ENCODE results near the gene BANP.
A peak's percentile ranks its signal among the peaks of the same experiment; 100 is the strongest.
"Not testable (repeated sequence)": the region's sequence is repeated elsewhere in the genome, so short reads cannot be mapped to it uniquely, and the experiment has no call there.

The BANP gene

DNA sequence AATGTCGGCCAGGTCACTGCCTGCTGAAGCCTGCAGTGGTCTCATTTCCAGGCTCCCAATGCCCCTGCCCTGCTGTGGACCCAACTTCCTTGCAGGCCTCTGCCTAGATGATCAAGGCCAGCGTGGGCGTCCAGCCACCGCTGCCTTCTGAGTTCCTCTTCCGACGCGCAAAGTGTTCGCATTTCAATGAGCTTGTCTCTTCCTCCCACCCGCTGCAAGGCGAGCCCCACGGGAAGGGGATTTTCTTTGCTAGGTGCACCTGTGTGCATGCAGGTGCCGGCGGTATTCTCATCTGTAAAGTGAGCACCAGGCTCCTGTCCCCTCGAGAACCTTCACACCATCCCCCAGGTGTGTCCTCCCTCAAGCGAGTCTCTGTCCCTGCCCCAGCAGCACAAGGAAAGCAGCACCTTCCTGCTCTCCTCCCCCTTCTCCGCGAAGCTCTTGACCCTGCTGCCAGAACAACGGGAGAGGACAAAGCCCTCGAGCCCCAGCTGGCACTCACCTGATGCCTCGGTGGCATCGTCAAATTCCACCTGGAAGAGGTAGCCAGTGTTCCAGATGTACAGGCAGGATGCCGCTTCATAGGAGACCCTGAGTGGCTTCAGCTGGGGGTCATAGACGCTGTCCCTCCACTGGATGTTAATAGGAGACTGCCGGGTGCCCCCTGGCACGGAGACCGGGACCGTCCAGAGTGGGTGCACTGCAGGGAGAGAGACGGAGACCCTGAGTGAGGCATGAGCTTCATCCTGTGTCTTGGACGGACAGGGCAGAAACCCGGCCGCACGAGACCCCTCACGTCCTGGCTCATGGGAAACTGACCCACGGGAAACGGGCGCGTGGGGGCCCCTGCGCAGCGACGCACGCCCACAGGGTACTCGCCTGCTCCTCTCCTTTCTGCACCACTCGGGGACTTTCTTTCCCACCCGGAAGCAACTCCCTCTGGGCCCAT, 24.7 kb upstream of the BANP start:
- peak; percentile 94 for DNase-seq

DNA sequence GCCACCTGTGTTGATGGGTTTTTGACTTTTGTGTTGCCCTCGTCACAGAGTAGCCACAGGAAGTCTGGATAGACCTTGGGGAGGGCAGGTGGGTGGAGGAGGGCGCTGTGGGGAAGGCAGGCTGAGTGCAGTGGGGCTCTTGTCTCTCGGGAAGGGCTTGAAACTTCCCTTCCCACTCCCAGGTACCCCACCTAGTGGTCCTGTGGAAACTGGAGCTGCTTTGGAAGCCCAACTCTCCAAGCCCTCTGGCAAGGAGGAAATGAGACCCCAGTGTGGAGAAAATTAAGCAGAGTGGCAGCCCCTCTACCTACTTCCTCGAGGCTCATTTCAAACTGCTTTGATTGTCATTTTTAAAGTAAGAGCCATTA, 24.1 kb upstream of the BANP start:
- peak; percentile 78 for DNase-seq

DNA sequence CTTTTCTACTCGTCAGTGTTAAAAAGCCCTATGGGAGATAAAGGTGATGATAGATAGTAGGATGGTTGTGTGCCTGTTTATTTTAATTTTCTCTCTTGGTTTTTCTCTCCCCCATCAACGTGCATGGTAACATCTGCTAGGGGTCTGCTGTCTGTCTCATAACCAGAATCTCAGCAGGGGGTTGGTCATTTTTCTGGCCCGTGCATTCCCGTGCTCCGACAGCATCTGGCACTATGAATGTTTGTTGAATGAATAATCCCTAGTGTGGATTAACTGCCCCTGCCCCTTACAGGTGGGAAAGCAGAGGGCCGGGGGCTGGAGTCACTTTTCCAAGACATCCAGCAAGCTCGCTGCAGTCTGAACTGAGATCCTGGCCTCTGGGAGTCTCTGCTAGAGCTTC, 21.2 kb upstream of the BANP start:
- no peak for DNase-seq

DNA sequence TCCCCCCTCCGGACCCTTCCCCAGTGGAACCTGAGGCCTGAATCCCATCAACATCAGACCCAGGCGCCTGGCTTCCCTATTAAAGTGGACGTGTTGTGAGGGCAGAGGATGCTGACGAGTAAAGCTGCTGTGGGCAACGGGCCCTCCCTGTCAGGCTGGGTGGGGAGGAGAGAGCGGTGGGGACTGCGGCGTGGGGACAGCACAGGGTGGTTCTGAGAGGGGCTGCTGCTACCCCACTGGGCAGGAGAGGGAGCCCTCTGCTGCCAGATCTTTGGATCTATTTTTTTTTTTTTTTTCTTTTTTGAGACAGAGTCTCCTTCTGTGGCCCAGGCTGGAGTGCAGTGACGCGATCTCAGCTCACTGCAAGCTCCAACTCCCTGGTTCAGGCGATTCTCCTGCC, 20.8 kb upstream of the BANP start:
- peak; percentile 43 for DNase-seq

DNA sequence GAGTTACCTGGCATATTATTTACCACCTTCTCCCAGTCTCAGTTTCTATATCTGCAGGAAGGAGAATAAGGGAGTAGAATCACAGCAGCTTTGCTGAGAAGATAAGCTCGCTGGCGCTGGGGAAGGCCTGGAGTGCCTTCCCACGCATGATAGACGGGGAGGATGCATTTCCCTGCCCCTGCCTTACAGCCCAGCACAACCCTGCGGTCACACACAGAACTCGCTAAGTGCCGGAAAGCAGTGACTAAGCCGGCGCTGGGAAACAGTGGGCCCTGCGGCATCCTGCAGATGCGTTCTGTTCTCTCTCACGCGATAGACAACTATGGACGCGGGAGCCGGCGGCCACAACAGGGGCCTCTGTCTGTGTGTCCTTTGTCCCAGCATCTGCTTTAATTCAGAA, 19.7 kb upstream of the BANP start:
- DNase-seq, result peak; percentile 29

DNA sequence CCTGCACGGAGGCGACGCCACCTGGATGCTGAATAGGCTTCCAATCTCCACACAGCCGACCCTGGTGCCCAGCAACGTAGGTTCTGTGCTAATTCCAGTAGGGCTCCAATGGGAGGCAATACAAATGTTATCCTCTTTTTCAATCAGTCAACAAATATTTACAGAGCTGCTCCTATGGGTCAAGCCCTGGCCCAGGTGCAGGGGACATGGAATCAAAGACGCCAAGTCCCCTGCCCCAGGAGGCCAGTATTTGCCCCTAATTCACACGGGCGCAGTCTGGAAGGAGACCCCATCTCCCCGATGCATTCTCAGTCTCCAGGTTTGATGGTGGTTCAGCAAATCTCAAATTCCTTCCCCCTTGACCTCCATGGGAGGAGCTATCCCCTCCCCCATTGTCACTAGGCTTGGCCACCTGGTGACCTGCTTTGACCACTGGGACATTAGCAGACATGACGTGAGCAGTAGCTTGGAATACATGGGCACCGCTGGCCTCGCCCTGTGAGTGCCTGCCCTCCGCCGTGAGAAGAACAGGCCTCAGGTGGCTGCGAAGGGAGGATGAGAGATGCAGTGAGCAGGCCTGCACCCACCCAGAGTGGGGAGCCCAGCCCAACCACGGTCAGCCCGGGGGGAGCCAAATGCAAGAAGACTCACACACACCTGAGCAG, 18.6 kb upstream of the BANP start:
- DNase-seq, result peak; percentile 73

DNA sequence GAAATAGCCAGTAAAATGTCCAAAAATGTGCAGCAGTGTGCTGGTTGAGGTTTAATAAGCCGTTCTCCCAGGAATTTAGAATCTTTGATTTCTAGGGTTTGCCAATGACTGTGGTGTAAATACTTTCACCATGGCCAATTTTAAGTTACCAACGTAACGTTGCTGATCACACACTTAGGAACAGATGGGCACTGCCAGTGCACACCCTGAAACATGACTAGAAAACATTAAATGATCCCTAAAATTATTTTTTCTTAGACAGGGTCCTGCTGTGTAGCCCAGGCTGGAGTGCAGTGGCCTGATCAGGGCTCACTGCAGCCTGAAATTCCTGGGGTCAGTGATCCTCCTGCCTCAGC, 18.1 kb upstream of the BANP start:
- DNase-seq, result no peak

DNA sequence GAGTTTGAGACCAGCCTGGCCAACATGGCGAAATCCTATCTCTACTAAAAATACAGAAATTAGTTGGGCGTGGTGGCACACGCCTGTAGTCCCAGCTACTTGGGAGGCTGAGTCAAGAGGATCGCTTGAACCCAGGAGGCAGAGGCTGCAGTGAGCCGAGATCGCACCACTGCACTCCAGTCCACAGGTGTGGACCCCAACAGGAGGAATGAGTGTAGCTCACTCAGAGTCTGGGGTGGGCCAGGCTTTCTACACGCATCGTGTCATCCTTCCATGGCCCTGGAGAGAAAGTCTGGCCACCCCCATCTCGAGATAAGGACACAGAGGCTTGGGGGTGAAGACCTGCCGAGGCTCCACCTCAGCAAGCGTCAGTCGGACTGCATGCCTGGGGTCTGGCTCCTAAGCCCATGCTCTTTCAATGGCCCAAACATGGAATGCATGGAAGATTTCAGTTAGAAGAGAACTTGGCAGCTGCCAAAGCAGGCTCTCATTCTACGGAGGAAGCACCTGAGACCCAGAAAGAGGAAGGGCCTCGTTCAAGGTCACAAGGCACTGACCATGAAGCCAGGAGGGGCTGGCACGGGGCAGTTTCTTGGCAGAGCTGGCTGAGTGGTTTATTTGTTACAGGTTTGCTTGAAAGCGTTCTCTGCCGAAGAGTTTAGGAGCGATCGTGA, 16.3 kb upstream of the BANP start:
- not testable (repeated sequence) for DNase-seq

DNA sequence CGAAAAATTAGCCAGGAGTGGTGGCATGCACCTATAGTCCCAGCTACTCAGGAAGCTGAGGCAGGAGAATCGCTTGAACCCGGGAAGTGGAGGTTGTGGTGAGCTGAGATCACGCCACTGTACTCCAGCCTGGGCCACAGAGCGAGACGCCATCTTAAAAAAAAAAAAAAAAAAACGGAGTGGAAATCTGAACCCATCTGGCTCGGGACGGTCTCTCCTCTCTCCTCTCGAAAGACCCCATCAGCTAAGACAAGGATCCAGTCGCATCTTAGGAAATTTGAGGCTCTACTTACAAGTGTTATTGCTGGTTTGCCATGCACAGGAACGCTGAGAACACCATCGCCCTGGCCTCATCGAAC, 15.2 kb upstream of the BANP start:
- DNase-seq, result not testable (repeated sequence)

DNA sequence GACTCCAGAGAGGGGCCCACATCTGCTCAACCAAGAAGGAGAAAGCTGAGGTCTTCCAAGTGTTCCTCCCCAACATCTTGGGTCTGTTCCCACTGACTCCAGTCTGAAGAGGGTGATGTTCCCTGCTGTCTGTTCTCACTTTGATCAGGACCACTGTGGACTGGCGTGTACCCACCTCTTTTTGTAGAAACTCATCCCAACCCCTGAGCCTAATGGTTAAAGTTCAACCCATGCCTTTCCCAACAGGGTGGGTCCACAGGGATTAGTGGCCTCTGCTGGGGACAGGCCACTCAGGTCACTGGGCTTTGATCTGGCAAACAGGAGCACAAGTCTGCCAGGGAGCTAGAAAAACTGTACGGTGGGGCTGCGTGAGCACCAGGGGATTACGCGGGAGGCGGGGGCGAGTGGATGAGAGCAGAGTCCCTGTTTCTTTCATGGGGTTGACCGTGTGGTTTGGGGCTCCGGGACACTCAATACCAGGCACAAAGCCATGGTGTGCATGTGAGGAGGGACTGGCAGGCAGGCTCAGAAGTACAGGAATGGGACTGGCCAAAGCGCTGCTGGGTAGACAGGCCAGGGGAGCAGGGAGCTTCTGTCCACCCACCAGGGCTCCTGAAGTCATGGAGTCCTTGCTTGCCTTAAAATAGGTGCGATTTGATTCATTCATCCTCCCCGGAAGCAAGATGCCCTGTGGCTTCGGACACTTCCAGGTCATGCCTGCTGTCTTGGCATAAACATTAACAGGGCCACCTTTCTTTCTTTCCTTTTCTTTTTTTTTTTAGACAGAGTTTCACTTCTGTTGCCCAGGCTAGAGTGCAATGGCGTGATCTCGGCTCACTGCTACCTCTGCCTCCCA, 14.6 kb upstream of the BANP start, which contains the start of gene CA5A:
Gene CA5A, minus strand, starts transcription at position 155 of the 856 bp plus-strand sequence. Its CDS starts 79 bp downstream, at position 76.
- no peak for DNase-seq

DNA sequence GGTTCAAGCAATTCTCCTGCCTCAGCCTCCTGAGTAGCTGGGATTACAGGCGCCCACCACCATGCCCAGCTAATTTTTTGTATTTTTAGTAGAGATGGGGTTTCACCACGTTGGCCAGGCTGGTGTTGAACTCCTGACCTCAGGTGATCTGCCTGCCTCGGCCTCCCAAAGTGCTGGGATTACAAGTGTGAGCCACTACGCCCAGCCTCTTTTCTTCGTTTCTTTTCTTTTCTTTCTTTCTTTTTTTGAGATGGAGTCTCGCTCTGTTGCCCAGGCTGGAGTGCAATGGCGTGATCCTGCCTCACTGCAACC, 14.0 kb upstream of the BANP start:
- not testable (repeated sequence) for DNase-seq

DNA sequence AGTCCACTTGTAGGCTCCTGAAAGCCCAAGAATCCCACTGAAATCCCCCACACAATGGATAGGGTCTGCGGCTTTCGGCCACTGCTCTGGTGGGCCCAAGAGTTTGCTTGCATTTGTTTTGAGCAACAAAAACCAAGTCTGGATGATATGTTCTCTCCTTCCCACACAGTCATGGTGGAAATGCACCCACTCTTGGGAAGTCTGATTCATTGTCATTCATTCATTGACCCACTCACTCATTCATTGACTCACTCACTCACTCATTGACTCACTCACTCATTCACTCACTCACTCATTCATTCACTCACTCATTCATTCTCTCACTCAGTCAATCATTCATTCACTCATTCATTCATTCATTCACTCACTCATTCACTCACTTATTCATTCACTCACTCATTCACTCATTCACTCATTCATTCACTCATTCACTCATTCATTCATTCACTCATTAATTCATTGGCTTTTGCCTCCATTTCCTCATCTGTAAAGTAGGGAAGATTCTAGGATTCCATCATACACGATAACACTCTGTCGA, 12.8 kb upstream of the BANP start:
- peak; percentile 21 for DNase-seq

DNA sequence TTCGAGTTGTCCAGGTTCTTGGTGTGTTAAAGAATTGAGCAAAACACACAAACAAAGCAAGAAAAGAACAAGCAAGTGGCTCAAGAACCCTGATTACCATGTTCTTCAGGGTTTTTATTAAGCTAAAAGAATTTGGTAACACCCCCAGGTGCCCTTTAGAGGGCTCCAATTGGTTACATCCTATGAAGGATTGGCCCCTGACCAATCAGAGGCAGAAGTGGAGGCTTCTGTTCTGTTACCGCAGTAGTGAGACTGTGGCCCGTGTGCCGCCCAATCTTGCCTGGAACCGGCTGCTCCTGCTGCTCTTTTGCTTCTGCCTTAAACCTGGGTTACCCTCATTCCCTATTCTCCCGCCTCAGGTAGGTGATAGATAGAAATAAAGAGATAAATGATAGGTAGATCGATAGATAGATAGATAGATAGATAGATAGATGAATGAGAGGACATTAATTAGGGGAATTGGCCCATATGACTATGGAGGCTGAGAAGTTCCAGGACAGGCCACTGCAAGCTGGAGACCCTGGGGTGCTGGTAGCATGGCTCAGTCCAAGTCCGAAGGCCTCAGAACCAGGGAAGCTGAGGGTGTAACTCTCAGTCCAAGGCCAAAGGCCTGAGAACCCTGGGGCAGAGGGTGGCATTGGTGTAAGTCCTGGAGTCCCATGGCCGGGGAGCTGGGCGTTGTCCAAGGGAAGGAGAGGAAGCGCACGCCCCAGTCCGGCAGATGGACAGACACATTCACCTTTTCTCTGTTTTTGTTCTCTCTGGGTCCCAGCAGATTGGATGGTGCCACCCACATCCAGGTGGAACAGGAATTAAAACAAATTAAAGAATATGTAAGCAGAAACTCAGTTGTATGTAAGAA, 11.4 kb upstream of the BANP start:
- DNase-seq, result no peak

DNA sequence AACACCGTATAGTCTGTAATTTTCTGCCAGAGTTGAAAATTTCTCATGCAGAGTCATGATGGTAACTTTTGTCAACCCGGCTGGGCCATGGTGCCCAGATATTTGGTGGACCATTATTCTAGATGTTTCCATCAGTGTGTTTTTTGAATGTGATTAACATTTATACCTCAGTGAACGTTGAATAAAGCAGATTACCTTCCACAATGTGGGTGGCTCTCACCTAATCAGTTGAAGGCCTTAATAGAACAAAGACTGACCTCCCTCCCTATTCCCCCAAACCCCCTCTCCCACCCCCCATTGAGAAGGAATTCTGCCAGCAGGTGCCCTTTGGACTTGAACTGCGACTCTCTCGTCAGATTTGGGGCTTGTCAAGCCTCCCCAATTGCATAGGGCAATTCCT, 8.6 kb upstream of the BANP start:
- DNase-seq, result no peak

DNA sequence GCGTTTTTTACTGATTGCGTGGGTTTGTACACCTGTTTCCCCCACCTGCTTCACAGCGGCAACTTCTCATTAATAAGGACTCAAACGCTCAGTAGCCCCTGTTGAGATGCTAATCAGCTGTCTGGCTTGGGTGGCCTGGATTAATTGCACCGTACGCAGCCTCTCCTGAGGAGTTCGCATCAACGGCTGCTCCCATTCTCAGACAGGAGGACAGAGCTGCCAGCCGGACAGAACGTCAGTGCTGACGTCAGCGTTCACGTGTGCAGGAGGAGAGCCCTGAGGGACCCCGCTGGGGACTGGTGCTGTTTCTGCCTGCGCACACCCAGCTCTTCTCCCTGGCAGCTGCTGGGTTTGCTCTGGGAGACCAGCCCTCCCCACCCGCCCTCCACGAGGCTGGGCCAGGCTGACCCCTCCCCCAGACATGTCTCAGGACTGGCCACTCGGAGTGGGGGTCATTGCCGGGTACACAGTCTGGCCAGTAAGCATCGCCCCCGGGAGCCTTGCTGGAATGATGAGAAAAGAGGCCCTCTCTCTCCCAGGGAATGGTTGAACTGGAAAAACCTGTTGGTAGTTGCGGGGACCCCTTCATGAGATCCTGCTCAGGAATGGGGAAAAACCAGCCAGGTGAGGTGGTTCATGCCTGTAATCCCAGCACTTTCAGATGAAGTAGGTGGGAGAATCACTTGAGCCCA, 5.7 kb upstream of the BANP start:
- DNase-seq, result peak; percentile 98

DNA sequence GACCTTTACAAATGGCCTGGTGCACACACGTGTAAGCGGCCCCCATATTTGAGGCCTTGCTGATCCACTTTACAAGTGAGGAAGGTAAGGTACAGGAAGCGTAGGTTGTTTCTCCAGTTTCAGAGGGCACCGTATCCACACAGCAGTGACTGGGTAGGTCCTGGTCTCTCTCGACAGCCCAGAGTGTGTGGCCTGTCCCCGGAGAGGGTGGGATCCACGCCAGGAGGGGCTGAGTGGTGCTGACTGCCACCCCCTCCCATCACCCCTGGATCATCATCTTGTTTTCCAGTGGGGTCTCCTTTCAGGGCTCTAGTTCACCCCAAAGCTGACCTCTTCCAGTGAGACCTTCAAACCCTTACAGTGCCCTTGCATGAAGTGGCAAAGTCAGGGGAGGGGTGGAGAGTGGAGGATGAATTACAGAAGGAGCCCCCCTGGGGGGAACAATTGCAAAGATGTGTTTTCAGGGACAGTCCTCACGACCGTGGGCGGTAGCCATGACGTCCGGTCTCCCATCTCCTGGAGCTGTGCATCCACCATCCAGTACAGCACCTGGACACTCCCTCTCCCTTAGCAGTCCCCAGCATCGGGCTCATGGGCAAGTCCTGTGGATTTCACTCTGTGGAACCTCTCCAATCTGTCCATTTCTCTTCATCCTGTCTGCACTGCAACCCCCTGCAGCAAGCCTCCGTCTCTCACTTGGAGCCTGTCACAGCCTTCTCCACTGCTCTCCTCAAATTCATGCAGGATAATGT, 4.5 kb upstream of the BANP start:
- no peak for DNase-seq

DNA sequence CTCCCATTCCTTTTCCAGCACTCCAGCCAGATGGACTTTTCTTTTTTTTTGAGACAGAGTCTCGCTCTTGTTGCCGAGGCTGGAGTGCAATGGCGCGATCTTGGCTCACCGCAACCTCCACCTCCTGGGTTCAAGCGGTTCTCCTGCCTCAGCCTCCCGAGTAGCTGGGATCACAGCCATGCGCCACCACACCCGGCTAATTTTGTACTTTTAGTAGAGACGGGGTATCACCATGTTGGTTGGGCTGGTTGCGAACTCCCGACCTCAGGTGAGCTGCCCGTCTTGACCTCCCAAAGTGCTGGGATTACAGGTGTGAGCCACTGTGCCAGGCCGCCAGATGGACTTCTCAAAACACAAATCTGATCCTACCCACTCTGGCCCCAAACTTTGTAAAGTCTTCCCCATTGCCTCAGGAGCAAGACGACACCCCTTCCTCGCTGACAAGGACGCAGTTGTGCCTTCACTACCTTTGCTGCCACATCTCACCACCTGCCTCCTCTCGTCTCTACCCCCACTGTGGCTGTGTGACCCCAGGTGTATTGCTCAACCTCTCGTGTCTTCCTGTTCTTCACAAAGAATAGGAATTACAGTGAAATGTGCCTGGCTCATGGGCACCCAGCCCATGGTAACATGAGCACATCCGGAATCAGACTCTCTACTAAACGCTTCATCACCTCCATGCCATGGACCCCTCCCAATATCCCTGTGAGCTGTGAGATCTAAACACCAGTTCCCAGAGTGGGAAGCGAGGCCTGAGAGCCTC, 3.7 kb upstream of the BANP start:
- no peak for DNase-seq

DNA sequence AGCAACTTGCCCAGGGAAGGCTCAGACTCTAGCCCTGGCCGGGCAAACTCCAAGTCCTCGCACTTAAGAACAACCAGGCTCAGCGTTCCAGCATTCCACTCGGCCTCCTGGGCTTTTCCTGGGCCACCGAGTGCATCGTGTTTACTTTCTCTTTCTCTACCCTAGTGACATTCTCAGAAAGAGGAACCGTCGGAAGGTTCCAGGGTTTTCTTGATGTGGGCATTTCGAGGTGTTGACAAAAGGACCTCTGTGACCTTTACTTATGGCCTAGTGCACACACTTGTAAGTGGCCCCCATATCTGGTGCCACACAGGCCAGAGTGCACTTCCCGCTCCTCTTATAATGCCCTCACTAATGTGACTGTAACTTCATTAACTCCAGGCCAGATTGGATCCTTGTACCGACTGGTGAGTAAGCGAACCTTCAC, 3.1 kb upstream of the BANP start:
- peak; percentile 39 for DNase-seq

DNA sequence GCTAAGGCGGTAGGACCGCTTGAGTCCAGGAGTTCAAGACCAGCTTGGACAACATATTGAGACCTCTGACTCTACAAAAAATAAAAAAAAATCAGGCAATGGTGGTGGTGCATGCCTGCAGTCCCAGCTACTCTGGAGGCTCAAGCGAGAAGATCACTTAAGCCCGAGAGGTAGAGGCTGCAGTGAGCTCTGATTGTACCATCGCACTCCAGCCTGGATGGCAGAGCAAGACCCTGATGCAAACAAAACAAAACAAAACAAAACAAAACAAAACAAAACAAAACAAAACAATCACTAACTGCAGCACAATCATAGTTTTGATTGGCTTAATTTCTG, 2.5 kb upstream of the BANP start:
- DNase-seq, result no peak

All from DMS53 (cell line).